HCT116 (cell line): Measurements from ENCODE around the gene ATP8B4.

Source experiments
- POLR2A ChIP-seq: IDR thresholded peaks from 2 replicates; pipeline ENCODE4 v1.7.0; 2011; ENCODE audit warnings: borderline replicate concordance; ENCODE audit not compliant: insufficient read depth, insufficient read length; ENCODE audit errors: extremely low read depth
- SRF ChIP-seq: IDR thresholded peaks from 2 replicates; pipeline ENCODE4 v1.6.1; 2012; ENCODE audit warnings: low read depth
- TF ChIP-seq, protein P1 (sequence below), 3 experiments: fragments of 200-600 bp in 1 of 3; sonication (generic) in 1 of 3; IDR thresholded peaks in 2 of 3; conservative IDR thresholded peaks in 1 of 3; 2 replicates each; pipeline ENCODE4 v1.5.1; 2012 to 2017; ENCODE audit warnings: low read depth in 2 of 3, low read length in 2 of 3, antibody characterized with exemption in 1 of 3, borderline replicate concordance in 1 of 3, control low read depth in 1 of 3, mild to moderate bottlenecking in 1 of 3, mixed read lengths in 1 of 3, mixed run types in 1 of 3, moderate library complexity in 1 of 3; ENCODE audit not compliant: insufficient read depth in 1 of 3

DNA sequence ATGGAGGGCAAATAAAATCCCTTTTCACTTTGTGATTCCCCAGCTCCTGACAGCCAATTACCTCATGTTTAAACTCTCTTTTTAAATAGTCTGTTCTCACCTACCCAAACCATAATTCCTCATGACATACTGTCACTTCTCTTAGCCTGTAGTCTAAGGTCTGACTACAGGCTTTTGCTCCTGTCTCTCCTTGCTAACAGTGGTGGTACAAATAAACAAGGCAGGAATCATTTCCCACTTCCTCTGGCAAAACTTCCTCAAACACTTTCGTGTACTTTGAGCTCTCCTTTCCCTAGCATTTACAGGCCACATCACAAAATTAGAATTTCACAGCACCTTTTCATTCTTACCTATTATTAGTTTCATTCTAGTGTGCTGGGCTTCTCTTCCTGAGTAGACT lies 51.8 kb downstream of the ATP8B4 start:
- TF ChIP-seq POLR2A (no peak), SRF (no peak)
- TF ChIP-seq, protein P1, sequence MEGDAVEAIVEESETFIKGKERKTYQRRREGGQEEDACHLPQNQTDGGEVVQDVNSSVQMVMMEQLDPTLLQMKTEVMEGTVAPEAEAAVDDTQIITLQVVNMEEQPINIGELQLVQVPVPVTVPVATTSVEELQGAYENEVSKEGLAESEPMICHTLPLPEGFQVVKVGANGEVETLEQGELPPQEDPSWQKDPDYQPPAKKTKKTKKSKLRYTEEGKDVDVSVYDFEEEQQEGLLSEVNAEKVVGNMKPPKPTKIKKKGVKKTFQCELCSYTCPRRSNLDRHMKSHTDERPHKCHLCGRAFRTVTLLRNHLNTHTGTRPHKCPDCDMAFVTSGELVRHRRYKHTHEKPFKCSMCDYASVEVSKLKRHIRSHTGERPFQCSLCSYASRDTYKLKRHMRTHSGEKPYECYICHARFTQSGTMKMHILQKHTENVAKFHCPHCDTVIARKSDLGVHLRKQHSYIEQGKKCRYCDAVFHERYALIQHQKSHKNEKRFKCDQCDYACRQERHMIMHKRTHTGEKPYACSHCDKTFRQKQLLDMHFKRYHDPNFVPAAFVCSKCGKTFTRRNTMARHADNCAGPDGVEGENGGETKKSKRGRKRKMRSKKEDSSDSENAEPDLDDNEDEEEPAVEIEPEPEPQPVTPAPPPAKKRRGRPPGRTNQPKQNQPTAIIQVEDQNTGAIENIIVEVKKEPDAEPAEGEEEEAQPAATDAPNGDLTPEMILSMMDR (IDR thresholded peaks at IDR 0.05 in 2 of 3, conservative IDR thresholded peaks at IDR 0.05 in 1 of 3; ENCODE audit: borderline replicate concordance in 1 of 3, insufficient read depth in 1 of 3, low read depth in 2 of 3, low read length in 2 of 3): no peak
